GM21737 (cell line): ENCODE results near the gene OS9.

Experiments used
- ATAC-seq: cut with Tn5 transposase; IDR thresholded peaks from one replicate; pipeline ENCODE4 v1.9.1; 2021; ENCODE audit warnings: mild to moderate bottlenecking, moderate library complexity; ENCODE audit not compliant: unreplicated experiment

Gene OS9

DNA sequence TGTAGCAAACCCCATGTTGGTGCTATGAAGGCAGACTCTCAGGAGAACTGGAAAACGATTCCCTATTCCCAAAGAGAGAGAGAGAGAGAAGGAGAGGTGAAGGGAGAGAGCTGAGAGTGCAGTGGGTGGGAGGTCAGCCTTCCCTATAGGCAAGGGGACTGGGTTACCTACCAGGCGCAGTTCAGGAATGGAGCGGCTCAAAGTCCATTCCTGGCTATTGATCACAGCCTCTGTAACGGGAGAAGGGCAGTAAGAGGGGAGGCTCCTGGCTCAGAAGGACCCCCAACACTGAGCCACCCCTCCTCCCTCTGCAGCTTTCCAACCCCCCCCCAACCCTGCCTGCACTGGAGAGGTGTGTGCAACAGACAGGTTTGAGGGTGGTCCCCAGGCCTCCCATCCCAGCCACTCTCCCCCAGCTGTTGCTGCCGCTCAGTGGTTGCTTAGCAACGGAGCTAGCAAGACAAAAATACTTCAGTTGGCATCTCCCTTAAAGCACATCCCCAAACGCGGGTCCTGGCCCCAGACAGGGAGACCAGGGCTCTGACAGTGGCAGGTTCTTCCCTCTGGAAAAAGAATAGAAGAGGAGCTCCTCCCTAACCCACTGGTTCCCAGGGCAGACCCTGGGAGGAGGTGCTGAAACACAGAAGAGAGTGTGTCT is 41.4 kb downstream of the OS9 start:
- no peak for ATAC-seq

GRCh38 chr12:57735952-57736740 is 42.2 kb downstream of the OS9 start:
- ATAC-seq, result no peak

- ATAC-seq, result no peak
These were observed 43.0 kb downstream of the OS9 start for GRCh38 chr12:57736741-57737466.

GRCh38 chr12:57737467-57738460 is 43.8 kb downstream of the OS9 start:
- ATAC-seq, result no peak

DNA sequence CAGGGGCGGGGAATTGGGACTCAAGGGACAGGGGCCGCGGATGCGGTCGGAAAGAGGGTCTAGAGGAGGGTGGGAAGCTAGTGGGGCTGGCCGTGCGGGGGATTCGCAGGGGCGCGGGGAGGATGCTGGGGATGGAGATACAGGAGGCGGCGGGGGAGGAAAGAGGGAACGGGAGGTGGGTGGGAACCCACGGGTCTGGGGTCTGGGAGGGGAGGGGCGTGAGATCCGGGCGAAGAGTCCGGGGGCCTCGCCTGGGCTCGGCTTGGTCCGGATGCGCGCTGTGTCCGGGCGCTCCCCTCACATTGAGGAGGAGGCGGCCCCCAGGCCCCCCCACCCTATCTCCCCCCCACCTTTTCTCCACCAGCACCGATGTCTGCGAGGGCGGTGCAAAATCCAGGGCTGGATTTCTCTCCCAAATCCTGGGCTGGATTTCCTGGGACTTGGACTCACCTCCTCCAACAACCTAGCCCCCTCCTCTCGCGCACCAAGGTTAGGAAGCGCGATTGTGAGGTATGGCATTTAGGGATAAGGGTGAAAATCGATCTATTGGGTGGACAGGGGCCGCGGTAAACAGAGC is 44.8 kb downstream of the OS9 start, which contains the start of gene AGAP2:
AGAP2 (minus strand) TSS at position 82 of the 577 bp plus-strand sequence. CDS start 496 bp downstream, outside the sequence.
- no peak for ATAC-seq

- no peak for ATAC-seq
These were observed 45.5 kb downstream of the OS9 start for GRCh38 chr12:57739387-57739786.

- no peak for ATAC-seq
These were observed 46.1 kb downstream of the OS9 start for GRCh38 chr12:57739914-57740538.

DNA sequence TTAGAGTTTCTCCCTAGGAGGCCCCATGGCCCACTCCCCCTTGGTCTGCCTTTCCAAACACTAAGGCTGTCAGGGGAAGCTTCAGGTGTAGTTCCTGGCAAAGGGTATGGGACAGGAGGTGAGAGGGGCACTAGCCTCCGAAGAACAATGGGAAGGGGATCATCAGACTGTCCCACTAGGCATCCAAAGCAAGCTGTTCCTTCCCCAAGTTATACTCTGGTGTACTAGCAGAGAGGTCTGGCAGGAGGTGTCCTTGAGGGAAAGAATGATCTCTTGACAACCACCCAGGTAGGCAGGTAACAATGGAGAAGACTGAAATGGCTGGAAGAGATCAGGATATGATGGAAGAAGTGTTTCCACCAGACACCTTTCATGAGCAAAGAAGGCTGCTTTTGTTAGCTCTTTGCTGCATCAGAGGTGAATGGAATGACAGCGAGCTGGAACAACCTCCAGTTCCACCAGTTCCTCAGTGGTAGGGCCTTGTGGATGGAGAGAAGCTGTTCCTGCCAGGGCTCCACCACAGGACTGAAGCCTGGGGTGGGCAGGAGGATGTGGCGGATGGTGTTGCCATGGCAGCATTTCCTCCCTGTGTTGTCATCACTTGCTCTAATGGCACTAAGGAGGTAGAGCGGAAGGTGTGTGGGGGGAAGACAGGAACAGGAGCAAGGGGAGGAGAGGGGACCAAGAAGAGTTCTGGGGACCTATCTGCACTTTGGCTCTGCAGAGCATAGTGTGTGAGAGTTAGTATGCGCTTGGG is 46.9 kb downstream of the OS9 start:
- peak; percentile 46 for ATAC-seq

GRCh38 chr12:57741413-57741789 is 47.5 kb downstream of the OS9 start:
- no peak for ATAC-seq

DNA sequence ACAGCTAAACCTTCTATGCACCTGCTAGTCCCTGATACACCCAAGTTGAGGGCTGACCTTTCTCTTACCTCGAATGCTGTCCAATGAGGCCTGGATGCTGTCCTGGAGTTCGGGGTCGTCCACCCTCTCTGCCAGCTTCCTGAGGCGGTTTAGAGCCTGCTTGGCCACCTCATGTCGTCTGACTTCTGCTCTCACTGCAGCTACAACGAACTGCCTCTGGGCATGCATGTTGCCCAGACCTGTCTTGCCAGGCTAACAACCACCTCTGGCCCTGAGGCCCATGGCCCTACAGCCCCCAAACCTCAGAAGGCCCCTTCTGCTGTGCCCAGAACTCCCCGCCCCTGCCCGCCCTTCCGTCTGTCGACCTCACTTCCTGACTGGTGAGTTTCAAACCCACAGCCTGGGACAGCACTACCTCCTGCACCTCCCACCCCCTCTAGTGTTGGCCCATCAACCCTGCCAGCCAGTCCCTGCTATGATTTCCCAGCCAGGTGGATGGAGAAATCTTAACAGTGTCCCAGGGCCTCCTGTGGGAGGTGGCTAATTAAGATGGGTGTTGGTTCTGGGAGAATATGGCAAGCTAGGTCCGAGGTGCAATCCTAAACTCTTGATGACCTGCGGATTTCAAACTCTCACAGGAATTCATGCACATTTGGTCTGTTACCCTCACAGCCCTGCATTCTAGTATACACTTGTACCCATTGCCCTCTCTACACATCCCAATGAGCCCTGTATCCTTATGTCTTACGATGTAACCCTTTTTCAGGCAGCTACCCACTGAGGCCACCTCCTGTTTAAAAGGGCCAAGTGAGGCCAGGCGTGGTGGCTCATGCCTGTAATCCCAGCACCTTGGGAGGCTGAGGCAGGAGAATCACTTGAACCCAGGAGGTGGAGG is 48.2 kb downstream of the OS9 start:
- peak; percentile 58 for ATAC-seq

GRCh38 chr12:57743769-57744168 is 49.8 kb downstream of the OS9 start:
- ATAC-seq, result no peak

DNA sequence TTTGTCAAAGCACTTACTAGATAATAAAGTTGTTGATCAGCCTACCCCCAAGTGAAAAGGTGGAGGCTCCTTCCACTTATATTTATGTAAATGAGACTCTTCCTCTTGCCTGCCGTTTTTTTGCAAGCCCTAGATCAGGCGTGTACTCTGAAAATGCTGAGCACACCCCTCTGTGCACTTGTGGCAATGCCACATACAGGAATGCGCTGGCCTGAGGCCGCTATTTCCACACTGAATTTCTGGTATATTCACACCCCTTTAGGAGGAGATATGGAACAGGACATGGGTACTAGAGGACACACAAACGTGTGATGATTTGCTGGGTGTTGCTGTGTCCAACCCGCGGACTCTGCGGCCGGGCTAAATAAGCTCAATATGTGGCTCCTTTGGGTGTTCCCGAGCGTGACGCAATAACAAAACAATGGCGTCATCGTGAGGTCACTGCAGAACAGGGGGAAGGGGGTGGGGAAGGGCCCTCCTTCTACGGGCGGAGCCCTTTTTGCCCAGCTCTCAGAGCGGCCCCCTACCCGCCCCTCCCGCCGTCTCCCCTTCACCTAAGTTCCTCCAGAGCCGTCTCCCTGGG is 50.4 kb downstream of the OS9 start:
- peak; percentile 37 for ATAC-seq

- ATAC-seq, result peak; percentile 74
These were observed 51.0 kb downstream of the OS9 start, which contains the start of gene TSPAN31 for GRCh38 chr12:57744777-57745484. TSS of gene TSPAN31 (plus strand) at chr12:57745039. CDS start at chr12:57745155, 116 bp downstream.

DNA sequence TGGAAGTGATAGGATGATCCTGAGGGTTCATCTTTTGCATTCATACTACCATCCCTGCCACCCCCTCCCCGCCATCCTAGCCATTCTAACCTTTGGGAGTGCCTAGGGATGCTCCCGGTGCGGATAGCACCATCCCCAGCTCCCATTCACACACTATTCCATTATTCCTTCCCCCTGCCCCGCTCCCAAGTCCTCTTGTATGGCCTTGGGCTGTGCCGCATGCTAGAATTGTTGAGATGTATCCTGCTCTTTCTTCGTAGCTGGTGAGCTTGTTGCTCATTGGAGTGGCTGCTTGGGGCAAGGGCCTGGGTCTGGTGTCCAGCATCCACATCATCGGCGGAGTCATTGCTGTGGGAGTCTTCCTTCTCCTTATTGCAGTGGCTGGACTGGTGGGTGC is 51.6 kb downstream of the OS9 start:
- no peak for ATAC-seq

DNA sequence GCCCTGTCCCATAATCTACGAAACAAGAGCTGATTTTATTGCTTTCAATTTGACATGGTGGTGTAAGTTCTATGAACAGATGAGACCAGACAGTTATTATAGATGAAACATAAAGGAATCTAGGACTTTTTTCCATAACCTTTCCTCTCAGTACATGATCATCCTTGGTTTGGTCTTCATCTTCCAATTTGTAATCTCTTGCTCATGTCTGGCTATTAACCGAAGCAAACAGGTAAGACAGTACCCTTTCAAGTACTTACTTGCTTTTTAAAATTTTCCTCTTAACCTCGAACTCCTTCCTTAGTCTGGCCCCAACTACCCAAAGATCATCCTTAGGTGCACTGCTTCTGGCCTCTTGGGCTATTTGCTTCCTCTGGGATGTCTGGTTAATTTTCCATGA is 52.1 kb downstream of the OS9 start:
- ATAC-seq, result no peak

GRCh38 chr12:57749061-57749460 is 55.1 kb downstream of the OS9 start:
- ATAC-seq, result no peak
